Epidermal melanocyte (primary cell): ENCODE measurements around the gene BTBD16.

Experiments used
- DNase-seq: peaks from one replicate; pipeline ENCODE4 v3.0.0; 2011; ENCODE audit warnings: low spot score; ENCODE audit not compliant: insufficient read length

Gene BTBD16

GRCh38 chr10:122343135-122343800 is 72.2 kb downstream of the BTBD16 start:
- DNase-seq: no peak

GRCh38 chr10:122343936-122344335 is 72.8 kb downstream of the BTBD16 start:
- no peak for DNase-seq

GRCh38 chr10:122344741-122345258 is 73.7 kb downstream of the BTBD16 start:
- DNase-seq: no peak

- no peak for DNase-seq
Observed at GRCh38 chr10:122346326-122346950, 75.3 kb downstream of the BTBD16 start.

GRCh38 chr10:122347170-122347841 is 76.2 kb downstream of the BTBD16 start:
- DNase-seq: no peak

GRCh38 chr10:122348512-122348911 is 77.4 kb downstream of the BTBD16 start:
- no peak for DNase-seq

- DNase-seq: no peak
Observed at GRCh38 chr10:122348935-122349361, 77.9 kb downstream of the BTBD16 start.

- no peak for DNase-seq
Observed at GRCh38 chr10:122349758-122350369, 78.8 kb downstream of the BTBD16 start.

GRCh38 chr10:122350893-122351292 is 79.8 kb downstream of the BTBD16 start:
- no peak for DNase-seq

GRCh38 chr10:122352817-122353525 is 81.9 kb downstream of the BTBD16 start:
- DNase-seq: no peak

GRCh38 chr10:122354383-122354782 is 83.3 kb downstream of the BTBD16 start:
- no peak for DNase-seq

- no peak for DNase-seq
Observed at GRCh38 chr10:122357685-122358084, 86.6 kb downstream of the BTBD16 start.

GRCh38 chr10:122359621-122360020 is 88.5 kb downstream of the BTBD16 start:
- DNase-seq: no peak

- no peak for DNase-seq
Observed at GRCh38 chr10:122361046-122361445, 90.0 kb downstream of the BTBD16 start.

GRCh38 chr10:122362031-122362592 is 91.0 kb downstream of the BTBD16 start:
- no peak for DNase-seq

- DNase-seq: no peak
Observed at GRCh38 chr10:122362621-122363020, 91.5 kb downstream of the BTBD16 start.

- DNase-seq: no peak
Observed at GRCh38 chr10:122363311-122363710, 92.2 kb downstream of the BTBD16 start.

- no peak for DNase-seq
Observed at GRCh38 chr10:122363722-122364463, 92.8 kb downstream of the BTBD16 start.

- no peak for DNase-seq
Observed at GRCh38 chr10:122368502-122369254, 97.6 kb downstream of the BTBD16 start.

GRCh38 chr10:122373108-122373507 is 102.0 kb downstream of the BTBD16 start:
- DNase-seq: no peak
